Activated CD8-positive, alpha-beta T cell treated with anti-CD3 and anti-CD28 coated beads for 36 hours (primary cell): ENCODE data around the gene RIN3. TPM values are rescaled to one million over a fixed set of nuclear protein-coding genes. Genes with fewer than 3 reads are reported as not detected.

Experiments used
- ATAC-seq: fragments of 200-7000 bp; cut with Tn5 transposase; one replicate; pipeline ENCODE4 v1.10.0; 2021; ENCODE audit warnings: mild to moderate bottlenecking, moderate library complexity
- CTCF ChIA-PET: fragments of 350-600 bp; sonication (Branson Sonifier 250); formaldehyde crosslinking; loops from one replicate; lab custom pipeline; 2021; ENCODE audit warnings: antibody characterized with exemption; lab: Charles Lee
- POLR2A ChIA-PET: fragments of 350-600 bp; sonication (Branson Sonifier 250); formaldehyde crosslinking; loops from one replicate; lab custom pipeline; 2021; ENCODE audit warnings: antibody characterized with exemption; lab: Charles Lee
- DNase-seq: peaks from one replicate; pipeline ENCODE4 v3.0.0-alpha.2; 2020
- H3K27ac Mint-ChIP-seq: one replicate; pipeline ENCODE4 v1.8.0; 2021; ENCODE audit warnings: mild to moderate bottlenecking, mixed read lengths
- H3K27me3 Mint-ChIP-seq: one replicate; pipeline ENCODE4 v1.8.0; 2021; ENCODE audit warnings: mixed read lengths
- H3K36me3 Mint-ChIP-seq: one replicate; pipeline ENCODE4 v1.8.0; 2021; ENCODE audit warnings: low read depth, mixed read lengths
- H3K4me1 Mint-ChIP-seq: one replicate; pipeline ENCODE4 v1.8.0; 2021; ENCODE audit warnings: low read depth, mixed read lengths
- H3K4me3 Mint-ChIP-seq: one replicate; pipeline ENCODE4 v1.8.0; 2021; ENCODE audit warnings: mild to moderate bottlenecking, moderate library complexity, mixed read lengths
- H3K9me3 Mint-ChIP-seq: one replicate; pipeline ENCODE4 v1.8.0; 2021; ENCODE audit warnings: mixed read lengths
- CTCF ChIP-seq: fragments of 200-600 bp; IDR thresholded peaks from one replicate; pipeline ENCODE4 v1.8.0; 2022; ENCODE audit warnings: antibody characterized with exemption, mild to moderate bottlenecking
- intact Hi-C: fragments of 100-400 bp; cut with micrococcal nuclease; formaldehyde crosslinking; loops from one replicate; pipeline ENCODE4 v1.10.0; 2022
- total RNA-seq, 2 experiments: library from RNA; stranded (reverse); gene quantifications; one replicate each; pipeline ENCODE4 v1.2.3, GENCODE V29; 2021

Gene RIN3
- total RNA-seq, 2 experiments from 2014 or later: 61.3 to 62.4 TPM

- Mint-ChIP-seq H3K9me3 (no peaks in the 10 kb centered on the region), H3K27me3 (no peaks in the 10 kb centered on the region), H3K4me3 (no peak overlapping the region), H3K36me3 (peaks cover 67% of the 10 kb centered on the region), H3K27ac (peak overlapping the region; percentile 95), H3K4me1 (peaks cover 86% of the 10 kb centered on the region)
- ATAC-seq (no peak), DNase-seq (no peak)
- intact Hi-C loops: loop anchor here (5.0 kb wide), 1 partner anchor 119 kb away; no protein-coding TSS in a partner anchor
- CTCF ChIA-PET: interaction anchor here (1.4 kb wide), 1 partner anchor 8 kb away, joined by 3 read pairs; no protein-coding TSS in a partner anchor
- peak; percentile 16 for TF ChIP-seq CTCF
- POLR2A ChIA-PET: interaction anchor here (1.2 to 1.9 kb wide), 2 partner anchors 9 to 10 kb away, joined by 3 to 6 read pairs; no protein-coding TSS in a partner anchor
Observed at GRCh38 chr14:92558319-92558718, 44.7 kb downstream of the RIN3 start.

- POLR2A ChIA-PET: interaction anchor here (0.7 to 1.3 kb wide), 2 partner anchors 12 to 27 kb away, joined by 3 read pairs; no protein-coding TSS in a partner anchor
- Mint-ChIP-seq H3K4me1 (peaks cover 86% of the 10 kb centered on the region), H3K36me3 (peaks cover 71% of the 10 kb centered on the region), H3K9me3 (no peaks in the 10 kb centered on the region), H3K27me3 (no peaks in the 10 kb centered on the region), H3K4me3 (no peak overlapping the region), H3K27ac (peak overlapping the region; percentile 62)
- CTCF ChIA-PET: interaction anchor here (0.7 to 1.0 kb wide), 3 partner anchors 41 to 127 kb away, joined by 3 read pairs; no protein-coding TSS in a partner anchor
- ATAC-seq: no peak
- TF ChIP-seq CTCF: no peak
- no peak for DNase-seq
- intact Hi-C loops: loop anchor here (5.0 kb wide), 1 partner anchor 118 kb away; no protein-coding TSS in a partner anchor
Observed at GRCh38 chr14:92559486-92559885, 45.9 kb downstream of the RIN3 start.

GRCh38 chr14:92560106-92560865 is 46.7 kb downstream of the RIN3 start:
- intact Hi-C loops: no loop called here
- peak; percentile 10 for ATAC-seq
- Mint-ChIP-seq H3K36me3 (peaks cover 74% of the 10 kb centered on the region), H3K4me1 (peaks cover 86% of the 10 kb centered on the region), H3K4me3 (no peak overlapping the region), H3K27me3 (no peaks in the 10 kb centered on the region), H3K27ac (peak overlapping the region; percentile 62), H3K9me3 (no peaks in the 10 kb centered on the region)
- ChIA-PET CTCF (interaction anchor here (1.0 kb wide), 1 partner anchor 120 kb away, joined by 3 read pairs; no protein-coding TSS in a partner anchor), POLR2A (interaction anchor here (0.7 to 1.3 kb wide), 2 partner anchors 13 to 26 kb away, joined by 3 read pairs; no protein-coding TSS in a partner anchor)
- DNase-seq: peak; percentile 75
- no peak for TF ChIP-seq CTCF

- CTCF ChIA-PET: no interaction called here
- Mint-ChIP-seq H3K4me1 (peaks cover 74% of the 10 kb centered on the region), H3K36me3 (peaks cover 74% of the 10 kb centered on the region), H3K9me3 (peaks cover 7% of the 10 kb centered on the region), H3K4me3 (no peak overlapping the region), H3K27me3 (no peaks in the 10 kb centered on the region), H3K27ac (peak overlapping the region; percentile 49)
- POLR2A ChIA-PET: no interaction called here
- TF ChIP-seq CTCF: no peak
- DNase-seq (no peak), ATAC-seq (no peak)
- intact Hi-C loops: no loop called here
Observed at GRCh38 chr14:92561906-92562479, 48.4 kb downstream of the RIN3 start.
